HG03558 (cell line): ENCODE results near the gene DSP.

Source experiments
- ATAC-seq: cut with Tn5 transposase; IDR thresholded peaks from one replicate; pipeline ENCODE4 v1.9.1; 2021; ENCODE audit warnings: moderate number of reproducible peaks; ENCODE audit not compliant: unreplicated experiment; ENCODE audit errors: extremely low read depth

DSP gene

DNA sequence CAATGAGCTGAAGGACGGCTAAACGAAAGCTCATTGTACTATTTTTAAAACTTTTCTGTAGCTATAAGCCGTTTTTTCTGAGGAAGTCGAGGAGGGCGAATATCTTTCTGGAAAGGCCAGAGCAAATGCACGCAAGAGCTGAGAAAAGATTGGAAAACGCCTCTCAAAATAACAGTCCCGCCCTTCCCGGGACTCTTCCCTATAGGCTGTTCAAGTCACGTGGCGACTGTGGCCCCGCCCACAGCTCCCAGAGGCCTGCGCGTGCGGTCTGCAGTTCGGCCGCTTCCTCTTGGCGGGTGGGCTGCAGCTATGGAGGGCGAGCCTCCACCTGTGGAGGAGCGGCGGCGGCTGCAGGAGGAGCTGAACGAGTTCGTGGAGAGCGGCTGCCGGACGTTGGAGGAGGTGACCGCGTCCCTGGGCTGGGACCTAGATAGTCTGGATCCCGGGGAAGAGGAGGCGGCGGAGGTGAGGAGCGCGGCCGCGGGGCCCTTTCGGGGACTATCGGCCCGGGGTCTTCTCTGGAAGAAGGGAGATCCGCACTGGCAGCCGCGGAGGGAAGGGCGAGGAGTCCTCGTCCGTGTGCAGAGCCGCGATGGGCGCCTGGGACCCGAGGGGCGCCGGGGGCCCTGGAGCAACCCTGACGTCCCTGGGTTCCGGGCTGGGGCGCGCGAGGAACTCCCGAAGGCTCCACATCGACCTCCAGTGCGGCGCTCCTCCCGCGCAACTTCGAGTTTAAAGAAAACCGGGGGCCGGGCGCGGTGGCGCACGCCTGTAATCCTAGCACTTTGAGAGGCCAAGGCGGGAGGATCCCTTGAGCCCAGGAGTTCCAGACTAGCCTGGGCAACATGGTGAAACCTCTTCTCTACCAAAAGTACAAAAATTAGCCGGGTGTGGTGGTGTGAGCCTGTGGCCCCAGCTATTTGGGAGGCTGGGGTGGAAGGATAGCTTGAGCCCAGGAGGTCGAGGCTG, 48.8 kb downstream of the DSP start, which contains the start of gene SNRNP48:
SNRNP48 (plus strand) TSS at position 250 of the 969 bp plus-strand sequence; CDS start at position 310, 60 bp downstream.
- ATAC-seq, result peak; percentile 97

DNA sequence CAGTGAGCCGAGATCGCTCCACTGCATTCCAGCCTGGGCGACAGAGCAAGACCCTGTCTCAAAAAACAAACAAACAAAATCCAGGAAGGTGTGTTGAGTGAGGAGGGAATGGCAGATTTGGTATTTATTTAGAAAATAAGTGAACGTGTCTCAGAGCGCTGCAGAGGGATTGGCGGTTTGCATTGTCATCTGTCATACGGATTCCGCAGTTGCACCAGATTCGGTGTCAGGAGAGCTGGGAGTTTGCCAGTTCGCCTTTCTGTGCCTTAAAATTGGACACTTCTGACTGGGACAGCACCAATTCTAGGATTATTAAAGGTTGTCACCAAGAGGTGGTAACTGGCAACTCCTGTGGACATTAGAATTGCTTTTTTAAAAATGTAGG, 49.4 kb downstream of the DSP start:
- no peak for ATAC-seq

DNA sequence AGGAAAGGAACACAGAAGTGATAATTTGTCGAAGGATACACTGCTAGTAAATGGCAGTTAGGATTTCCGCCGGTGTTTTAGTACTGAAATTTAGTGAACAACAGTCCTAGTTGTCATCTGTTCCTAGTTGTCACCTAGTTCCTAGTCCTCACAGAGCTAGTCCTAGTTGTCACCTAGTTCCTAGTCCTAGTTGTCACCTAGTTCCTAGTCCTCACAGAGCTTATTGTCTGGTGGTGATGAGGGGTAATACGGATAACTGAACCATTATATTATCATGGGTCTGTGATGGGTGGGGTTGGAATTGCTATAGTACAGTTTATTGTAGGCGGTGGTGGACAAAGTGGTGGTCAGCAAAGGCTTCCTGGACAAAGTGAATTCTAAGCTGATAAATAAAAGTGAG, 50.3 kb downstream of the DSP start:
- no peak for ATAC-seq

DNA sequence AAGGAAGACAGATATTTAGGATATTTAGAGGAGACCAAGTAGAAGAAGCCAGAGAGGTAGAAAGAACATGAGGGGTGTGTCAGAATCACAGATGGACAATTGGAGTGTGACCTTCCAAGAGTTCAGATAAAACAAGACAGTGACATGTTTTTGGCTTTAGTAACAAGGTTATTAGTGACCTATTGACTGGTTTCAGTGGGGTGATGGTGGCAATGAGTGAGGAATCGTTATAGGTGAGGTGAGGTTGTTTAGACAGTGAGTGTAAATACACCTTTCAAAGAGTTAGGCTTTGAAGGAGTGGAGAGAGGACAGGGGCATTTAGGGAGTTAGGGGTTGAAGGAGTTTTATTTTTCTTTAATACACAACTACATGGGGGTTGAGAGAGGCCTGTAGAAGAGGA, 51.8 kb downstream of the DSP start:
- no peak for ATAC-seq

DNA sequence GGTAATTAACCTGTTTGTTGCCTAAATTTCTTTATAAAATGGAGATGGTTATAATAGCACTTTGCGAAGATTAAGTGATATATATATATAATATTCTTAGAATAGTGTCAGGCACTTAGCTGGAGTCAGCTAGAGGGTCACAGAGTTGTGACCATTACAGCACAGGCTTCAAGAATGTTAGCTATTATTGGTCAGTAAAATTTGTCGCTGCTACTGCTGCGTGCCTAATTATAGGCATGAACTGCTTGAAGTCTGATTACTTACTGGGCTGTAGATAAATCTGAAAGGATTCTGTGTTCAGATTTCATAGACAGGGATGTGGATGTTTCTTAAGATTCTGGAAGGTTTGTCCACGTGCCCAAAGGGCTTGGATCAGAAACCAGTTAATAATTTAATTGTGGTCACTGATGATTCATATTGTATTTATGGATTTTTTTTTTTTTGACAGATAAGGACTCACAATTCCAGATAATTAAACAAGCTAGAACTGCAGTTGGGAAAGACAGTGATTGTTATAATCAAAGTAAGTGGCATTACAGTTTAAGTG, 53.2 kb downstream of the DSP start:
- no peak for ATAC-seq

DNA sequence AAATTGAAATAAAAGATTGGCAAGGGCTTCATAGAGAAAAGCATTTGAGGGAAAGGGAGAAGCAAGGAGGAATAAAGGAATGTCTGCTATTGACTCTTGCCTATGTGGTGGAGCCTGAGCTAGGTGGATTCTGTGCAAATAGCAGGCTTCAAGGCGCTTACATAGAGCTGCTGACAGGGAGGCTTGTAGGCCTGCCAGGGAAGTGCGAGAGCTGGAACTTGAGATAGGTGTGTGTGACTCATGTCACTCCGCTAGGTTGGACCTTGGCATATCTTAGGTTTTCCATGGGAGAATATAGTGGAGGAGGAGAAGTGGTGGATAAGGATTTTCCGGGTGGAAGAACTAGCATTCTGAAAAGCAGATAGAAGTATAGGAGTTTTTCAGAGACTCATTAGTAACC, 62.5 kb downstream of the DSP start:
- ATAC-seq, result no peak

DNA sequence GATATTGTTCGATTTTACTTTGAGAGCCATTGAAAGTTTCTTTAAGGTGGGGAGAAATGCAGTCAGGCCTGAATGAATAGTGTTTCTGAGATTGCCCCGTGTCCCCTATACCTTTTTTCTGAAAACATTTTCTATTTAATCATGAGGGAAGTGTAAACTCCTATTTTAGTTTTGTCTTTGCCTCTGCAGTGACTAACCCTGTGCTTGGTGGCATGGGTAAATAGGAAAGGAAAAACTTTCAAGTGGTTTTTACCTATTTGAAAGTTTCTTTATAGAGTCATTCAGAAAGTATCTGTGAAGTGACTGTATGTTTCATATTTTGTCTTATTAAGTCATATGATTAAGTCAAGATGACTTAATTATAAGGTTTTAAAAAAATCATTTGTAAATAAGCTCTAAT, 63.0 kb downstream of the DSP start:
- no peak for ATAC-seq

DNA sequence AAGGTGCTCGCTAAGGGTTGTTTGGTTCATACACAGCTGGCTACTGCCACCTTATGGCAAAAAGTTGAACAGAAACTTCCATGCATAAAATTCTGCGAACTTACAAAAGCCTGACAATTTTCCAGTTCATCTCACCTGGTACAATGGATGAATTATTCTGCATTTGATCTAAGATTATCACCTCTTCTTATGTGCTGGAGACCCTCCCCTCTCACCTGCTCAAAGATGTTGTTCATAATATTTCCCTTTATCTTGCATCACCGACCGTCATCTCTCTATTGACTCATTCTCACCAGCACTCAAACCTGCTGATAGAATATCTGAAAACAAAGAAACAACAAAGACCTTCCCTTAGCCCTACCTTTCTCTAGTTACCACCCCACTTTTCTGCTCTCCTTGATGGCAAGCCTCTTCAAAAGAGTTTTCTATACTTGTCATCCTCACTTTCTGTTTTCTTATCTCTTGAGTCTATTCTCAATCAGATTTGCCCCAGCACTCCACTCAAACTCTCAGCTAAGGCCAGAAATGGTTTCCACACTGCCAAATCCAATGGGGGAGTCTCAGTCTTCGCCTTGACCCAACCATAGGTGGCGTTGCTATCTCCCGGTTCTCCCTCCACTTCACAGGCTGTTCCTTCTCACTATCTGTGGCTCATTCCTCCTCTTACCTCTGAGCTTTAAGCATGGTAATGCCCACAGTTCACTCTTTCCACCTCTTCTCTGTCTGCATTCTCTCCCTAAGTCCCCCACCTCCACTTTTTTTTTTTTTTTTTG, 74.3 kb downstream of the DSP start:
- ATAC-seq, result no peak

DNA sequence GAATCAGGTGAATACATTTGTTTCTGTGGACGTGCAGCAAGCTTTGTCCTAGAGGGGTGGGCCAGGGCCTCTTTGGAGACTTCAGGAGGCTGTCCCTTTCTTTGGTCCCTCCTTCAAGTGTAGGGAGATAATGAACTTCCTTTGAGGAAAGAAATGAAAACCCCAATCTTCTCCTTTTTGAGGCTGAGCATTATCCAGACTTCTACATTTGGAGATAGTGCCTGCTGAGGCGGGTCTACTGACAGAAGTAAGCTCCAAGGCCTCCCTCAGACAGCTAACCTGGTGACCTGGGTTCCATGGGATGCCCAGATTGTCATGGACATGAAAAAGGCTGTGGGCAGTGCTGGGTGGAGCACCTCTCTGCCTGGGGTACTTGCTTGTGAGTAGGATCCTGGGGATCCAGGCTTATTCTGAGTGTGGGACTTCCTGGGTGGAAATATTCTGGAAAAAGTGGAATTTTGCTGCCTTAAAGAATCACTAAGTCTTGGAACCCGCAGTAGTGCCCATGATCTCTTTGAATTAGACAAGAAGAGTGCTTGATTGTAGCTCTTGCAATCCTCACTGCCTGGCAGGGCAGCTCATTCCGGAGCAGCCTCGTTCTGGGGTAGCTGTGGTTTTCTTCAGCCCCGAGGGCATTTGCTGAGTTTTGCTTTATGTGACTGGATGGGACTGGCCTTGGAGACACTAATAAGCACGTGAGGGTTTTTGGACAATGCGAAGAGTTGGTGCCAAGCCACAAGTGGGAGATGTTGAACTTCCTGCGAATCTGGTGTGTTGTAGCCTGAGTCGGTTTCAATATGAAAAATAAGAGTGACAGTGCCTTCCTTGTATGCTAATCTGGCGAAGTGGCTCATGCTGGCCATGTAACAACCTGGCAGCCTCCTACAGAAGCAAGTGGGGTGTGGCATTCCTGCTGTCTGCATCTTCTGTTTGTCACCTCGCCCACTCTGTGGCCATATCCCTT, 76.6 kb downstream of the DSP start:
- no peak for ATAC-seq

DNA sequence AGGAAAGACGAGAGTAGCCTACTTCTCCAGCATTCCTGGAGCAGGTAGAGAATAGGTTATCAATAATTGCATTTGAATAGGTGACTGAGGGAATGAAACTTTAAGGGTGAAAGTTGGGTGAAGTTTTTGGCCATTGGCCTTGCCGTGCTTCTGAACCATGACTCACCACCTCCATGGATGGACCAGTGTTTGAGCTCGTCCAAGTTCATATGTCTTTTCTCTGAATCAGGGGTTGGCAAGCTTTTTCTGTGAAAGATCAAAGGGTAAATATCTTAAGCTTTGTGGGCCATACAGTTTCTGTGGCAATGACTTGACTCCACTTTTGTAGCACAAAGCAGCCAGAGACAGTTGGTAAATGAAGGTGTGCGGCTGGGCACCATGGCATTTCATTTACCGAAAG, 80.3 kb downstream of the DSP start:
- ATAC-seq, result no peak

DNA sequence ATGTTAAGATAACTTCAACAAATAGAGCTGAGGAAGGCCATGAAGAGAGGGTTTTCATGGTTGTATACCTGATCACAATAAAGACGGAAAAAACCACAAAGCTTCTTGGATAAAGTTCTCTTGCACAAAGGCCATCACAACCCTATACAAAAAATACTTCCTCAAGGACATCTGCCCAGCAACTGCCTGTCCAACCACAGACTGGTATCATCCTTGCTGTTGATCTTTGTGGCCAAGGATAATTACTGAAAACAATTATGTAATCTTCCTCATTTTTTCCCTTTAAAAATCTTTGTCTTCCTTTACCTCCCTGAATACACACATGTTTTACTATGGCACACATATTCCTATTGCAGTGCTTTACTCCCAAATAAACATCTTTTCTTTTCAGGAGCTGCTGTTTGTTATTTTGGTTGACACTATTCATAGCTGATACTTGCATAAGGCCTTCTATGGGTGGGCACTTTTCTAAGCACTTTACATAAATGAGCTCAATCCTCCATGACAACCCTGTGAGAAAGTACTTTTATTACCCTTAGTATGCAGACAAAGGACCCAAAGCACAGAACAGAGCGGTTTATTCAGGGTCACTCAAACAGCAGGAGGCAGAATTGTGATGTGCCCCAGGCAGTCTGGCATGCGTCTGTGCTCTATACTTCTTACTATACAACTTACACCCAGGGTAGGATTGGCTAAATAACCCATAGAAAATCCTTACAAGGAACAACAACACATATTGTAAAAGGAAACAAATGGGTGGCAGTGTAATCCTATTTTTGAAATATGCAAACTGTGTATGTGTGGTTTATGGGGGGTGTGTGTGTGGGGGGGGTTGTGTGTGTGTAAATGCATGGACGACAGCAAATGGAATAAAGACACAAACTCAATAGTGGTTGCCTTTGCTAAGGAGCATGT, 83.6 kb downstream of the DSP start:
- ATAC-seq, result no peak

DNA sequence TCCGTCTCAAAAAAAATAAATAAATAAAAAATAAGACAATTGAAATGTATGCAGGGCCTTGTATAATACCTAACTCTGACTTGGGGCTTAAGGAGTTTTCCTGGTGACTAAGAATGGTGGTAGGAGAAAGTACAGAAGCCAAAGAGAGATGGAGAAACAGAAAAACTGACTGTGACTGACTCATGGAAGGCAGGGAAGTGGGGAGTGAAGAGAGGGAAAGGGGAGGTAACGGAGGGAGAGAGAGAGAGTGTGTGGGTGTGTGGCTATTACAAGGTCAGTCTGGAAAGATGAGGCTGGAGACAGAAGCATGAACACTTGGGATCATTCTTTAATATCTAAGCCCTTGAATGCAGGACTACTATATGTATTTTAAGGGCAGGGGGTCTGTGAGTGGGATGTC, 87.0 kb downstream of the DSP start:
- ATAC-seq, result no peak

DNA sequence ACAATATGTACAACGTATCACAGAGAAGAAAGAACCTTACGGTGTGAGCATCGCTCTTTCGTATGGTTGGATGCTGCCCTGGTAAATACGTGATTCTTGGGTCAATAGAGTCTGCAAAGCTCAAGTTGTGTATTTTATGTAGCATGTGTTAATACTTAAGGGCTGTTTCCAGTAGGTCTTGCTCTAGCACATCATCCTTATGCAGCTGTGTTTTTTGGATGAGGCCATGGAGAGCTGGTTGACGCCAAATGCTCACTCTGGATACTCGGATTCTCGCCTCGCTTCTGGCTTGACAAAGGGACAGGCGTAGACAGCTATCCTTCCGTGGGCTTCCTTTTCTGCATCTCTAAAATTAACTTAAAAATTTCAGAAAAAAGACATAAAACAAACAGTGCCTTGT, 87.4 kb downstream of the DSP start:
- no peak for ATAC-seq

DNA sequence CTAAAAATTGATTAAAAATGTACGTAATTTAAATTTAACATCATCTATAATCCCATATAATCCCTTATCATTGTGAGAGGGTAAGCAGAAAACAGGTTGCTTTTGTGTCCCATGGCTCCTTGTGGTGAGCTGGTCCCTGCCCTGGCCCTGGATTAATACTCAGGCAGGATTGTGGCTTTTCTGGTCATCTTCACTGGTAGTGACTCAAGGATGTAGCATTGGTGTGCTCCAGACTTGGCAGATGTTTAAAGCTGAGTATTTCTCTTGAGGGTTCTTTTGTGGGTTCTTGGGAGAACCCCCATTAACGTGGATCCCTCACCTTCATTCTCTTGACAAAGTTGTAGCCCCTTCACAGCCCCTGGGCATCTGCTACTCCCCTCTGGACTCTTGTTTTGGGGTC, 87.8 kb downstream of the DSP start:
- ATAC-seq, result no peak

DNA sequence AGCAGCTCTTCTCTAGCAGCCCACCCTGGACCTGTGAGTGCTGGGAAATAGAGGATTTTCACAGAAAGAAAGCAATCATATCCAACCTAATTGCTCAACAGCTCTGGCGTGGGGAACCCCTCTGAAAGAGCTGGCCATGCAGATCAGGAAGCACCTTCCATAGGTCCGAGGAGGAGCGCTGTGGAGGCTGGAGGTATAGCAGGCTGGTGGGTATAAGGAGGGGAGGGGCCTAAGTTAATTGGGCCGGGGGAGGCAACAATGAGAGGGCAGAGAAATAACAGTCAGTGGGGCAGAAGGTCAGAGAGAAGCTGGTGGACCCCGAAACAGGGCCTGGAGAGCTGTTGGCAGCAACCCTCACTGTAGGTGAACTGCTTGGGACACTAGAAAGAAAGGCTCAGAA, 89.3 kb downstream of the DSP start:
- no peak for ATAC-seq

DNA sequence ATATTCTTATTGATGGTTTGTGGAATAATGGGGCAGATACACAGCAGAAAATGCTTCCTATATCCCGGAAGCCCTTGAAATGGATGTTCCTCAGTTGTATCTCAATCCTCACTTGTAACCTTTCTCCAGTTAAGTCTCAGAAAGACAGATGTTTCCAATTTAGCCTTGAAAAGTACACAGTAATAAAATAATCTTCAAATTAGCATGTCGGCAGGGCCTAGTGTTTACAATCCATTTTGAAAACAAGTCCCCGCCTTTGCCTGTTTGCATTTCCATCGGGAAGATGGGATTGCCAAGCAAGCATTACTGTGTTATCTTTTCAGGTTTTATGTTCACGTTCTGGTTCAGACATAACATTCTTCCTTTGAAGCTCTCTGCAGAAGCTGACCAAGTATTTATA, 90.0 kb downstream of the DSP start:
- ATAC-seq, result no peak

DNA sequence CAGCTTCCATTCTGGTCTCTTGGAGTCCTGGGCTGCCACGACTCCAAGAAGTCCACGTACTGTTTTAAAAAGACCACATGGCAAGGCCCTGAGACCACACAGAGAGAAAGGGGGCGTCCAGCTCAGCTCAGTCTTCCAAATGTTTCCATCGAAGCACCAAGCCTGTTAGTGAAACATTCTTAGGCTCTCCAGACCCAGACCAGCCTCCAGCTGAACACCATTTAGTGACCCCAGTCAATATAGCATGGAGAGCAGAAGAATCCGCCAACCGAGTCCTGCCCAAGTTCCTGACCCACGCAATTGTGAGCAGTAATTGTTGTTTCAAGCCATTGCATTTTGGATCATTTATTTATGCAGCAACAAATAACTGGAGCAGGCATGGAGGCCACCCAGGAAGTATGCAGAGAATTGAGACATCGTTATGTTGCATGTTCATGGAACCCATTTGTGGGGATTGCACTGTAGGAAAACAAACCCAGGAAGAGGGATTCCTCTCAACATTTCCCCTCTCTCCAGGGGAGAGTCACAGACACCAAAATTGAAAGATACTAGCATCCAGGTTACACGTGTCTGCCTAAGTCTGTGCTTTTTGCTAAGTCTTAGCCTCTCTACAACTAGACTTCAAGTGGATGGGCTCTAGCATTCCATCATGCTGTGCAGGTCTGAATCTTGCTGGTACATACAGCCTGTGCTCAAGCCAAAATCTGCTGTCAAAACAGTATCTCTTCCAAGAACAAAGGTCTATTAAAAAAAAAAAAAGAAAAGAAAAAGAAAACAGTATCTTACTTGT, 91.2 kb downstream of the DSP start:
- ATAC-seq, result no peak

DNA sequence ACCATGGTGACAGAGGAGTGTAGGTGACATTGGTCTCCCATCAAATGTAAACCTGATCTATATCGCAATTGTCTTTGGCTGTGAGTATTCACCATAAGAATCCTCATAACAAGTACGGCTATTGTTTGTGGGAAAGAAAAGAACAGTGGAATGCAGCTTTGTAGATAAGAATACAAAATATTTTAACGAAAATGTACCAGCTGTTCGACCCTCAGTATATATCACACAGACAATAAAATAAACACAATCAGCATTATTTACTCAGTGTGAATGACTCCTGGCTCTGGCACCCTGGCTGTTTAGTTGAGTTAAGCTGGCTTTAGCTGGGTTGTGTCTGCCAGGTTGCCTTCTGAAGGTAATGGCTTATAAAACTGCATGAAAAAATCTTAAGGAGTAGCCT, 91.9 kb downstream of the DSP start:
- no peak for ATAC-seq
